Lung (tissue), 12 donors: ENCODE results near the gene STXBP6. TPM values are rescaled to one million over a fixed set of nuclear protein-coding genes. Genes with fewer than 3 reads are reported as not detected.
A peak's percentile ranks its signal among the peaks of the same experiment; 100 is the strongest.

ENCODE experiments used
- ATAC-seq: fragments of 200-7000 bp; cut with Tn5 transposase; one replicate; pipeline ENCODE4 v1.9.1; 2020; ENCODE audit warnings: moderate number of reproducible peaks; ENCODE audit not compliant: insufficient read depth, low FRiP score
- DNase-seq, 3 donors: peaks; one replicate each; pipeline ENCODE4 v3.0.0-alpha.2; 2013 to 2017
- H3K27ac ChIP-seq, 2 donors: one replicate each; pipeline ENCODE4 v1.5.1; 2013; ENCODE audit warnings: mild to moderate bottlenecking in 2 of 2, moderate library complexity in 2 of 2, control low read depth in 1 of 2, inconsistent platforms in 1 of 2, low read depth in 1 of 2, low read length in 1 of 2
- H3K27me3 ChIP-seq, 3 donors: one replicate each; pipeline ENCODE4 v1.5.1; 2013; ENCODE audit warnings: low read length in 2 of 3; ENCODE audit not compliant: control insufficient read depth in 3 of 3, insufficient read depth in 3 of 3
- H3K36me3 ChIP-seq, 4 donors: one replicate each; pipeline ENCODE4 v1.5.1; 2013; ENCODE audit warnings: low read length in 4 of 4, mild to moderate bottlenecking in 1 of 4, moderate library complexity in 1 of 4; ENCODE audit not compliant: control insufficient read depth in 4 of 4, insufficient read depth in 4 of 4
- H3K4me1 ChIP-seq, 5 donors: one replicate each; pipeline ENCODE4 v1.5.1; 2013; ENCODE audit warnings: low read length in 5 of 5, mild to moderate bottlenecking in 2 of 5, moderate library complexity in 1 of 5; ENCODE audit not compliant: control insufficient read depth in 5 of 5, insufficient read depth in 5 of 5
- H3K4me3 ChIP-seq: one replicate; pipeline ENCODE4 v1.5.1; 2013; ENCODE audit warnings: mild to moderate bottlenecking, control low read depth, moderate library complexity
- H3K9ac ChIP-seq, 2 donors: one replicate each; pipeline ENCODE4 v1.5.1; 2013; ENCODE audit warnings: low read length in 2 of 2, control low read depth in 1 of 2; ENCODE audit not compliant: insufficient read depth in 1 of 2
- H3K9me3 ChIP-seq, 4 donors: one replicate each; pipeline ENCODE4 v1.5.1; 2013; ENCODE audit warnings: low read length in 3 of 4, mild to moderate bottlenecking in 1 of 4, moderate library complexity in 1 of 4; ENCODE audit not compliant: control insufficient read depth in 4 of 4, insufficient read depth in 3 of 4
- CTCF ChIP-seq: IDR thresholded peaks from 2 replicates; pipeline ENCODE4 v1.5.1; 2012; ENCODE audit warnings: mild to moderate bottlenecking; ENCODE audit errors: control extremely low read depth, extremely low read depth
- WGBS, 2 donors: extraction: QIAGEN DNeasy Blood & Tissue Kit; methylation state at CpG; one replicate each; pipeline ENCODE4 v1.1.7; 2013; 5-methylcytosine and 5-hydroxymethylcytosine counted together
- polyA plus RNA-seq, 2 donors: library from polyadenylated mRNA; stranded (reverse); fragments of 200-250 nt; gene quantifications; one replicate each; pipeline ENCODE4 v1.2.1, GENCODE V29; 2013
- total RNA-seq, 2 donors: library from RNA; depleted of rRNA in 1 of 2; stranded (reverse); fragments of >200 nt in 1 of 2; gene quantifications; one replicate each; pipeline ENCODE4 v1.2.1, GENCODE V29; 2014 to 2021
- donor health status: control.
- donor health status: control.
- donor health status: Bipolar disorder and iron deficiency.
- donor health status: healthy.
- donor health status: DM: yes; HTN: yes; CAD: no.

The STXBP6 gene
- total and polyA plus RNA-seq, 4 donors, result 9.3 to 42.5 (median 10.5) TPM

- peak overlapping the region in 1 of 2 donors; percentile 41 for H3K27ac ChIP-seq
- peak; percentile 40 to 91 (median 86) for DNase-seq
- no peak for ATAC-seq
- WGBS, 2 donors, result 19 to 21% methylated on average over 5 of the region's 5 CpGs
- peak overlapping the region in 1 of 2 donors; percentile 61 for H3K9ac ChIP-seq
- H3K4me3 ChIP-seq, result no peak overlapping the region
- no peaks in the 10 kb centered on the region for H3K27me3 ChIP-seq
- H3K36me3 ChIP-seq, result no peaks in the 10 kb centered on the region
- no peak for TF ChIP-seq CTCF
- H3K9me3 ChIP-seq, result no peaks in the 10 kb centered on the region
- peaks cover 4 to 31% (median 27%) of the 10 kb centered on the region in 5 donors for H3K4me1 ChIP-seq
Observed at GRCh38 chr14:24911324-24912109, 138.4 kb downstream of the STXBP6 start.

GRCh38 chr14:24910408-24910986, 139.4 kb downstream of the STXBP6 start:
- Histone ChIP-seq H3K27ac (no peak overlapping the region), H3K36me3 (no peaks in the 10 kb centered on the region), H3K27me3 (no peaks in the 10 kb centered on the region), H3K9me3 (no peaks in the 10 kb centered on the region), H3K4me3 (no peak overlapping the region), H3K9ac (no peak overlapping the region), H3K4me1 (peaks cover 4 to 29% (median 25%) of the 10 kb centered on the region in 5 donors)
- ATAC-seq (no peak), DNase-seq (no peak)
- no peak for TF ChIP-seq CTCF
- WGBS, 2 donors, result 94 to 95% methylated on average over 3 of the region's 3 CpGs

- Histone ChIP-seq H3K9me3 (no peaks in the 10 kb centered on the region), H3K27me3 (no peaks in the 10 kb centered on the region), H3K4me1 (peaks cover 4 to 25% (median 22%) of the 10 kb centered on the region in 5 donors), H3K36me3 (no peaks in the 10 kb centered on the region), H3K9ac (no peak overlapping the region), H3K27ac (no peak overlapping the region), H3K4me3 (no peak overlapping the region)
- WGBS, 2 donors, result 95 to 97% methylated on average over 6 of the region's 6 CpGs
- DNase-seq (no peak), ATAC-seq (no peak)
- TF ChIP-seq CTCF, result no peak
Observed at GRCh38 chr14:24909523-24910302, 140.2 kb downstream of the STXBP6 start.
